HCT116 (cell line): Measurements from ENCODE around the gene CDKN2B-AS1. TPM values are rescaled to one million over a fixed set of nuclear protein-coding genes. Genes with fewer than 3 reads are reported as not detected.
A peak's percentile ranks its signal among the peaks of the same experiment; 100 is the strongest.

Experiments
- ATAC-seq: fragments of 200-7000 bp; cut with Tn5 transposase; 2 replicates; pipeline ENCODE4 v1.9.1; 2020; ENCODE audit warnings: mild to moderate bottlenecking, moderate library complexity
- BruUV-seq: library from RNA; stranded (reverse); fragments of 400-500 nt; replicated peaks from 2 replicates; lab custom pipeline; 2021; lab: Mats Ljungman, UMichigan
- CTCF ChIA-PET: fragments of 300-600 bp; sonication (Branson Sonifier 250); formaldehyde crosslinking; loops from one replicate; lab custom pipeline; 2021; ENCODE audit warnings: antibody characterized with exemption; lab: Charles Lee
- POLR2A ChIA-PET: fragments of 300-600, 350-600 bp; sonication (Branson Sonifier 250); formaldehyde crosslinking; loops from one replicate; lab custom pipeline; 2021; ENCODE audit warnings: antibody characterized with exemption; lab: Charles Lee
- RAD21 ChIA-PET, 2 experiments: fragments of 300-600 bp; sonication (Branson Sonifier 250); formaldehyde crosslinking; loops; one replicate each; lab custom pipeline; 2023; ENCODE audit warnings: low total read pairs in 2 of 2; ENCODE audit not compliant: uncharacterized antibody in 2 of 2, unreplicated experiment in 2 of 2, low non-redundant PET in 1 of 2; lab: Charles Lee
- DNase-seq: peaks from one replicate; pipeline ENCODE4 v3.0.0-alpha.2; 2010; ENCODE audit warnings: low read depth, low spot score
- H2AFZ ChIP-seq: fragments of 200-600 bp; shearing (Covaris generic), sonication (generic); 2 replicates; pipeline ENCODE4 v1.6.1; 2017; ENCODE audit warnings: low read depth, mixed run types, mixed read lengths, antibody characterized with exemption, low read length; ENCODE audit not compliant: poor library complexity, severe bottlenecking
- H3K27ac ChIP-seq: 2 replicates; pipeline ENCODE4 v1.5.1; 2012; ENCODE audit warnings: low read depth, low read length
- H3K27me3 ChIP-seq: fragments of 200-600 bp; sonication (generic); 2 replicates; pipeline ENCODE4 v1.6.1; 2016; ENCODE audit warnings: mixed run types, low read length, mixed read lengths; ENCODE audit not compliant: insufficient read depth
- H3K36me3 ChIP-seq, 2 experiments: fragments of 200-500 bp in 1 of 2; fragments of 200-600 bp in 1 of 2; sonication (Bioruptor generic) in 1 of 2; sonication (generic) in 1 of 2; 2 replicates each; pipeline versions ENCODE4 v1.5.1 to v1.6.1; 2014 to 2016; ENCODE audit warnings: low read length in 2 of 2, inconsistent platforms in 1 of 2, mixed read lengths in 1 of 2, mixed run types in 1 of 2; ENCODE audit not compliant: insufficient read depth in 2 of 2, control insufficient read depth in 1 of 2
- H3K4me1 ChIP-seq, 2 experiments: fragments of 200-600 bp in 1 of 2; sonication (generic) in 1 of 2; 2 replicates each; pipeline versions ENCODE4 v1.5.1 to v1.6.1; 2012 to 2017; ENCODE audit warnings: low read length in 2 of 2, inconsistent platforms in 1 of 2, mild to moderate bottlenecking in 1 of 2, mixed read lengths in 1 of 2, mixed run types in 1 of 2, moderate library complexity in 1 of 2; ENCODE audit not compliant: insufficient read depth in 2 of 2, control insufficient read depth in 1 of 2
- H3K4me2 ChIP-seq: fragments of 200-600 bp; sonication (generic); 2 replicates; pipeline ENCODE4 v1.6.1; 2017; ENCODE audit warnings: mixed run types, low read length, mixed read lengths
- H3K4me3 ChIP-seq, 2 experiments: fragments of 200-600 bp in 1 of 2; sonication (generic) in 1 of 2; replicated peaks in 1 of 2; 2 replicates each; pipeline ENCODE4 v1.5.1; 2011 to 2016; ENCODE audit warnings: low read length in 2 of 2, control low read depth in 1 of 2, low read depth in 1 of 2, mild to moderate bottlenecking in 1 of 2, mixed read lengths in 1 of 2, mixed run types in 1 of 2
- H3K79me2 ChIP-seq: fragments of 200-600 bp; sonication (generic); 2 replicates; pipeline ENCODE4 v1.6.1; 2017; ENCODE audit warnings: mild to moderate bottlenecking, mixed run types, low read length, moderate library complexity, mixed read lengths; ENCODE audit not compliant: insufficient read depth
- H3K9ac ChIP-seq: fragments of 200-600 bp; sonication (generic); 2 replicates; pipeline ENCODE4 v1.6.1; 2016; ENCODE audit warnings: low read length, mixed read lengths
- H3K9me2 ChIP-seq: fragments of 200-600 bp; sonication (generic), shearing (Covaris generic); 2 replicates; pipeline ENCODE4 v1.6.1; 2017; ENCODE audit warnings: mixed run types, mild to moderate bottlenecking, moderate library complexity; ENCODE audit not compliant: insufficient read depth
- H3K9me3 ChIP-seq, 2 experiments: fragments of 200-500 bp in 1 of 2; fragments of 200-600 bp in 1 of 2; sonication (Bioruptor generic) in 1 of 2; sonication (generic) in 1 of 2; 2 replicates each; pipeline ENCODE4 v1.6.1; 2014 to 2017; ENCODE audit warnings: low read length in 2 of 2, mixed read lengths in 2 of 2, inconsistent platforms in 1 of 2, low read depth in 1 of 2, mild to moderate bottlenecking in 1 of 2, mixed run types in 1 of 2, moderate library complexity in 1 of 2; ENCODE audit not compliant: control insufficient read depth in 1 of 2, insufficient read depth in 1 of 2
- H4K20me1 ChIP-seq: fragments of 200-600 bp; sonication (generic), shearing (Covaris generic); 2 replicates; pipeline ENCODE4 v1.6.1; 2017; ENCODE audit warnings: mixed run types, mild to moderate bottlenecking, moderate library complexity; ENCODE audit not compliant: insufficient read depth
- CBX3 ChIP-seq: IDR thresholded peaks from 2 replicates; pipeline ENCODE4 v1.6.1; 2012; ENCODE audit warnings: low read depth
- FOSL1 ChIP-seq: IDR thresholded peaks from 2 replicates; pipeline ENCODE4 v1.6.1; 2012; ENCODE audit warnings: low read depth
- POLR2A ChIP-seq: IDR thresholded peaks from 2 replicates; pipeline ENCODE4 v1.7.0; 2011; ENCODE audit warnings: borderline replicate concordance; ENCODE audit not compliant: insufficient read depth, insufficient read length; ENCODE audit errors: extremely low read depth
- TCF7L2 ChIP-seq: IDR thresholded peaks from 2 replicates; pipeline ENCODE4 v1.7.0; 2011; ENCODE audit warnings: borderline replicate concordance, inconsistent platforms; ENCODE audit not compliant: insufficient read depth, insufficient read length; ENCODE audit errors: extremely low read depth
- intact Hi-C: fragments of 100-400 bp; cut with micrococcal nuclease; formaldehyde crosslinking; loops from 2 replicates; pipeline ENCODE4 v1.10.0; 2022
- total RNA-seq: library from RNA; stranded (reverse); gene quantifications from one replicate; pipeline ENCODE4 v1.2.1, GENCODE V29; 2021; ENCODE audit not compliant: unreplicated experiment

CDKN2B-AS1 gene
- total RNA-seq, 1 experiment from 2014 or later = 1.7 TPM

GRCh38 chr9:22124263-22125011 is 129.8 kb downstream of the CDKN2B-AS1 start:
- no peak overlapping the region for H3K4me2 ChIP-seq
- peak; percentile 74 for ATAC-seq
- no peaks in the 10 kb centered on the region for H3K79me2 ChIP-seq
- POLR2A ChIA-PET = no interaction called here
- no peak overlapping the region for H3K27ac ChIP-seq
- no TSS peak for BruUV-seq
- DNase-seq = no peak
- no peak overlapping the region for H2AFZ ChIP-seq
- H4K20me1 ChIP-seq = no peaks in the 10 kb centered on the region
- H3K27me3 ChIP-seq = no peaks in the 10 kb centered on the region
- no peaks in the 10 kb centered on the region for H3K36me3 ChIP-seq
- CTCF ChIA-PET = no interaction called here
- no peak overlapping the region for H3K4me3 ChIP-seq
- intact Hi-C loops = no loop called here
- no peaks in the 10 kb centered on the region for H3K9me2 ChIP-seq
- TF ChIP-seq CBX3 (no peak), TCF7L2 (peak; percentile 73)
- peaks cover 4 to 10% of the 10 kb centered on the region in 2 experiments; a peak in 1 of 4 replicates for H3K4me1 ChIP-seq
- no peak overlapping the region for H3K9ac ChIP-seq
- RAD21 ChIA-PET = interaction anchor here in 1 of 2 experiments (0.6 kb wide), 1 partner anchor 21 kb away, joined by 5 read pairs; no protein-coding TSS in a partner anchor
- no peaks in the 10 kb centered on the region for H3K9me3 ChIP-seq

- Histone ChIP-seq H2AFZ (no peak overlapping the region), H3K27ac (no peak overlapping the region), H3K4me3 (no peak overlapping the region), H4K20me1 (no peaks in the 10 kb centered on the region), H3K4me2 (no peak overlapping the region), H3K27me3 (no peaks in the 10 kb centered on the region), H3K9me2 (no peaks in the 10 kb centered on the region), H3K36me3 (no peaks in the 10 kb centered on the region)
- ATAC-seq = no peak
- no peak for DNase-seq
- TF ChIP-seq POLR2A (no peak), FOSL1 (no peak)
- TF ChIP-seq, all 23 proteins: peak for 0
- intact Hi-C loops = no loop called here
- ChIA-PET CTCF (no interaction called here), RAD21 (no interaction called here), POLR2A (no interaction called here)
- Histone ChIP-seq H3K9me3 (no peaks in the 10 kb centered on the region), H3K9ac (no peak overlapping the region), H3K79me2 (no peaks in the 10 kb centered on the region), H3K4me1 (peaks cover 4 to 9% of the 10 kb centered on the region in 2 experiments; a peak in 1 of 4 replicates)
- no TSS peak for BruUV-seq
Measured at GRCh38 chr9:22129133-22129532, 134.5 kb downstream of the CDKN2B-AS1 start.
